HG03196 (cell line): ENCODE results near the gene WNK2.
"Not testable (repeated sequence)": the region's sequence is repeated elsewhere in the genome, so short reads cannot be mapped to it uniquely, and the experiment has no call there.

ENCODE experiments used
- ATAC-seq: cut with Tn5 transposase; IDR thresholded peaks from one replicate; pipeline ENCODE4 v1.9.1; 2021; ENCODE audit not compliant: unreplicated experiment

The WNK2 gene

DNA sequence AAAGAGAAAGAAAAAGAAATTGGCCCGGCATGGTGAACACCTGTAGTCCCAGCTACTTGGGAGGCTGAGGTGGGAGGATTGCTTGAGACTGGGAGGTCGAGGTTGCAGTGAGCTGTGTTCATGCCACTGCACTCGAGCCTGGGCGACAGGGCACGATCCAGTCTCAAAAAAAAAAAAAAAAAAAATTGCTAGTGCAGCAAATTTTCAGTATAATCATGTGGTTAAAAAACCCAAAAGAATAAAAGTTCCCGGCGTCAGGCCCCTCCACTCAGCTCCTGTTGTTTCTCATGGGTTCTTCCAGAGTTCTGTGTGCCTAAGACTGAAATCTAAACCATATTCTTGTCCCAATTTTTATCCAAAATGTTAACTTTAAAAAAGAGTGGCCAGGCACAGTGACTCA is 49.1 kb downstream of the WNK2 start:
- ATAC-seq, result no peak

DNA sequence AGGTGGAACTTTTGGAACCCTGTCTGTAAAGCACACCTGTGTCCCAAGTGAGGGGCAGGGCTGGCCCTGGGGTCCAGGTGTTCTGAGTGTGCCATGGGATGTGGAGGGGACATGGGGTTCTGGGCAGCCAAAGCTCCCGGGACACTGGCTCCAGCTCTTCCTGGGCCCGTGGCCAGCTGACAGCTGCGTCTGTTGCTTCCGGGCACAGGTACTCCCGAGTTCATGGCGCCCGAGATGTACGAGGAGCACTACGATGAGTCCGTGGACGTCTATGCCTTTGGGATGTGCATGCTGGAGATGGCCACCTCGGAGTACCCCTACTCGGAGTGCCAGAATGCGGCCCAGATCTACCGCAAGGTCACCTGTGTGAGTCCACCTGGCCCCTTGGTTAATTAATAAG is 50.7 kb downstream of the WNK2 start:
- ATAC-seq, result no peak

DNA sequence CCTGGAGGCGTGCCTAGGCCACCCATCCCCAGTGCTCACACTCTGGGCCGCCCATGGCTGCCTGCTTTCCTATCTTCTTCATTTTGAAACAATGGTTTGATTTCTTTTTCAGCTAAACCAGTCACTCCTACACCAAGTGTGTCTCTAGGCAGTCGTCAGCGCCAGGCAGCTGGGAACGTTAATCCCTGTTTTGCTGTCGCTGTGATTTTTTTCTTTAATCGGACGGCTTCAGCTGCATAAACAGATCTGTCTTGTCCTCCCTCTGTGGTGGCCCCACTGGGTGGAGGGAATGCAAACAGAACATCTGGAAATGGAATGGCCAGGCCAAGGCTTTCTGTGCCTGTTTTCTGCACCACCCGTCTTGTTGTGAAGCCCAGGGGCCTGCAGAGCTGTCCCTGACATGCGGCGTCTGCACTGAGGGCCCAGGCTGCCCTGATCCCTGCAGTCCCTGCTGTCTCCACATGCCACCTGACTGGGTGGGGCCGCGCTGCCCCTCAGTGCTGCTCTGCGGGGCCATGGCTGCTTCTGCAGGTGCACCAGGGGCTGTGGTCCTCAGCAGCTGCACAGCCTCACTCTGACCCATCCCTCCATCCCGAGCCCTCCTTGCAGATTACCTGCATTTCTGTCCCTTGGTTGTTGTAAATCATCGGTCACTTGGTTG is 51.5 kb downstream of the WNK2 start:
- no peak for ATAC-seq

DNA sequence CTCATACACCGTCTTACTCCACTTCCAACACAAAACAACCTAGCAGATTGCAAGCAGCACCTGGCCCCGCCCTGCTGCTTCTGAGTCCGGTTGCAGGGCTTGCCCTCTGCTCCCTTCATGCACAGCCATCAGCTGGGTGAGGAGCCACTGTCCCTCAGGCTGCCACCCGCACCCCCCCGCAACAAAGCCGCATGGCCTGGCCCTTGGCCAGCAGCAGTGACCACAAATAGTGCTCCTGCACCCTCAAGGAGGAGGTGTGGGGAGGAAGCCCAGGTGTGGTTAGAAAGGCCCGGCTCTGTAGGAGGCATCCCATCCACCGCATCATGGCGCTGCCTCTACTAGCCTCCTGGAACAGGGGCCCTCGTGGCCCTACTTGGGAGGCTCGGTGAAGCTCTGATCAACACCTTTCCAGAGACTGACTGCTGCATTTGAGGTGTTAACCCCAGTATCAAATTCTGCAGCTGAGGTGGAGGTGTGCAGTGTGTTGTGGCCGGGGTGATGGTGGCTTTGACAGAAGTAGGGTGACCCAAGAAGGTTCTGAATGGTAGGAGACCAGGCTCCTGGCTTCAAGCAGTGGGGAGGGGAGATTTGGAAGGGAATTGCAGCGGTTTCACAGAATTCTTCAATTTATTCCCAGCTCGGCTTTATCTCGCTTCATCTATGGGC is 52.7 kb downstream of the WNK2 start:
- no peak for ATAC-seq

DNA sequence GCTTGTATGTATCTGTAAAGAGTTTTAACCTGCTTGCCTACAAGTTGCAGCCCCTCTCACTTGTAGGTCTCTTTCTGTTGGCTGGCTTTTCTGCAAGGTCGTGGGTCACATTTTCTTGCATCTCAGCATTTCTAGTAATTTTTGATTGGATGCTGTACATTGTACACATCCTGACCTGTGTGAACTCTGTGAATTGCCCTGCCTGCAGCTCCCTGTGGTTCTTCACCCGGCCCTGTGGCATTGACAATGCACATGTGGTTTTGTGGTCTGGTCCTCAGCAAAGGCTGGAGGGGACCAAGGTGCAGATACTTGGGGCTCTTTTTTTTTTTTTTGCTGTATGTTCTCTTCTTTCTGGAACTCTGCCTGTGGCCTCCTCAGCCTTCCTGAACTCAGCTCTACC is 53.6 kb downstream of the WNK2 start:
- ATAC-seq, result no peak

DNA sequence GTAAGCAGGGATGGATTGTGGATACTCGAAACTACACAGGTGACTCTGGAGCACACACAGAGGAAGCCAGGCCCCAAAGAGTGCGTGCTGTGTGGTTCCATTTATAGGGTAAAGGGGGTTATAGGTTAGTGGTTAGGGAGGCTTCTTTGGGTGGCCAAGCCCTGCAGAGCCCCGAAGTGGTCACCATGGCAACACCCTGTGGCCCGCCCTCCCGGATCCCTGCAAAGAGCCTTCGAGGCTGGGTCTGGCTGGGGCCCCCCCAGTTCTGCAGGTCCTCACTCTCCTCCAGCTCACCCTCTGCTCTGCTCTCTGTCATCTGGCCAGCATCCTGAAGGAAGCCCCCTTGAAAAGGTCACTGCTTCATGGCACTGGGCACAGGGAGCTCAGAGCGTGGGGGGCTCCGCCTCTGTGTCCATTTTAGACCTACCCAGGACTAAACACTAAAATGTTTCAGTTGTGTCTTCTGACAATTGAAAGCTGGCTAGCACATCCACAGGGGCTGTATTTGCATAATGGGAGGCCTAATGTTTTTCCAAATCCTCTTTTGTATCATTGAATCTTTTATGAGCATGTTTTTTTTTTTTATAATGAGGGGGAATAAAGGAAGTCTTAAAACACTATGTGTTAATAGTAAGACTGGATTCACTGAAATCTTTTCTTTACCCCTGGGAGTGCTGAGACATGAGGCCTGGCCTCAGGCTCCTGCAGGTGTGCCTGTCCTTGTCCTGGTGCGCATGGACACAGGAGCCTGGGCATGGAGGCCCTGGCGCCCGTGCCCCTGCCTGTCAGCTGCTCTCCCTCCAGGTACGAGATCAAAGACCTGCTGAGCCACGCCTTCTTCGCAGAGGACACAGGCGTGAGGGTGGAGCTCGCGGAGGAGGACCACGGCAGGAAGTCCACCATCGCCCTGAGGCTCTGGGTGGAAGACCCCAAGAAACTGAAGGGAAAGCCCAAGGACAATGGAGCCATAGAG is 55.3 kb downstream of the WNK2 start:
- no peak for ATAC-seq

DNA sequence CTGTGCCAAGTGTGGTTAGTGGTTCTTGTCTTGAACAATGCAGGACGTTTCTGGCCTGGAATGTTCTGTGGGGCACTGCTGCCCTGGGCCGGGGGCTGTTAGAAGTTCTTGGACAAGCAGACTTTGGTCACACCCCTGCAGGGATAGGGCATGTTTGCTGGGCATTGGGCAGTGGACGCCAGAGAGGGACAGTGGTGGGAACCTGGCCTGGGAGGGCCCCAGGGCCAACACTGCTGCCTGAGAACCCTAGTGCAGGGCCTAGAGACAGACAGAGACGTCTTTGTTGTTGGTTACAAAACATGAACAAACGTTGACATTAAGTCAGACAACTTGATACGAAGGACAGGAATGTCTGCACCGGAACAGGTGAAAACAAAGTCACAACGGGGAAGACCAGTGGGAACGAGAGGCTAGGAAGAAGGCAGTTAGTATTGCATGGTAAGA is 57.0 kb downstream of the WNK2 start:
- no peak for ATAC-seq

DNA sequence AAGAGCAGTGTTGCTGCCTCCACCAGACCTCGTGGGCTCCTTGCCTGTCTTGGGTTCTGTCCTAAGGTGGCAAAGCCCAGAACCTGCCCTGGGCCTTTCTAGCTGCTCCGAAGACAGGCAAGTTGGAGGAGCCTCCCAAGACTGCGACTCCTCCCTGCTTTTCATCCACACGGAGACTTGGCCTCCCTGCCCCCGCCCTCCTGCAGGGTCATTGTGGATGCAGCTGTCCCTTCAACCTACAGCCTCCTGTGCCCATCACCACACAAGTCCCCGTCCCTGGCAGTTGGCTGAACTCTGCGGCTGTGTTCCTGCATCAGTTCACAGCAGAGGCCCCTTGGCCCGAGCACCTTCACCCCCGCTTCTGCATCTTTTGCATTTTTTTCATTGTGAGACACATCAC is 59.2 kb downstream of the WNK2 start:
- ATAC-seq, result no peak

DNA sequence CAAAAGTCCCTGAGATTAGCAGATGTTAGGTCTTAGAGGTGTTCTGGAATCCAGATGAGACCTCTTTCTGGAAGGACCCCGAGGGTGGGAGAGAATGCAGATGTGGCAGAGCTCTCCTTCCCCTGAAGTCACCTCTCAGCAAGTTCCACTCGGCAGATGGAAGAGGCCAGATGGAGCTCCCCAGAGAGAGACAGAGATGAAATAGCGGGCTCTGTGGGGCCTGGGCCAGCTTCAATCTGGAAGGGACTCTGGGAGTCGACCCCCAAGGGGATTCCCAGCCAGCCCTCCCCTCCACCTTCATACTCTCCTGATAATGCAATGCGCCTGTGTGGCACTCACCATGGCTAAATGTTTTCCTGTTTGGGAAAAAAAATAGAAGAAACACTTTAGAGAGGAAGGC is 60.2 kb downstream of the WNK2 start:
- ATAC-seq, result no peak

DNA sequence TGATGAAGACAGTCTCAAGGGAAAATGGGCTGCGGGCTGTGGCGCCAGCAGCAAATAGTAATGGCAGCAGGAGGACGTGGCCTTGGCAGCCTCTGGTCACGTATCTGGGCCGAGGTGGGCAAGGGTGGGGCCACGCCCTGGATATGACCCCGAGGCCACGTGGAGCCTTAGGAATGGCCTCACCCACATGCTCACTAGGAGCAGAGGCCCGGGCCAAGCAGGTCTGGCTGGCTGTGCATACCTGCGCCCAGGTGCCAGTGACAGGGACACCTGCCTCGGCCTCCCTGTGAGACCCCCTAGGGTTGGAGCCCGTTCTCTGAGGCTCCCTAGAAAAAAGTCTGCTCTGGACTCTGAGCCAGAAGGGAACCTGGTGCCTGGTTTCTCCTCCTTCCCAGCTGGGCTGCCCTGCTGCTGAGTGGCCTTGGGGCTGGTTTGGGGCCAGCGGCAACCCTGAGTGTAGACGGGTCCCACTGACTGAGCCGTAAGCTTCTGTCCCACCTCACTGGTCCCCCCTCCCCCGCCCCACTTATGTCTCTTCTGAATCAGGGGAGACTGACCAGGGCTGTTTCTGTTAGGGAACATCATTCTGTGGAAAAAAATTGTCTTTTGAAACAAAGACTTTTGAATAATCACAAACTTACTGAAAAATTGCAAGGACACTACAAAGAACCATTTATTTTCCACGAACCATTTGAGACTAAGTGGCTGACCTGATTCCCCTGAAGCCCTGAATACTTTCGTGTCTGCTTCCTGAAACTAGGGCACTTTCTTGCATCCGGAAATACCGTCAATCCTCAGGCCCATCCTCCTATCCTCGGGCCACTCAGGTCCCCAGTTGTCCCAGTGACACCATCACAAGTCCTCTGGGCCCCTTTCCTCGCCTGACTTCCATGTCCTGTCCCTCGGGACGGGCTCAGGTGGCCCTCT is 60.8 kb downstream of the WNK2 start:
- no peak for ATAC-seq

DNA sequence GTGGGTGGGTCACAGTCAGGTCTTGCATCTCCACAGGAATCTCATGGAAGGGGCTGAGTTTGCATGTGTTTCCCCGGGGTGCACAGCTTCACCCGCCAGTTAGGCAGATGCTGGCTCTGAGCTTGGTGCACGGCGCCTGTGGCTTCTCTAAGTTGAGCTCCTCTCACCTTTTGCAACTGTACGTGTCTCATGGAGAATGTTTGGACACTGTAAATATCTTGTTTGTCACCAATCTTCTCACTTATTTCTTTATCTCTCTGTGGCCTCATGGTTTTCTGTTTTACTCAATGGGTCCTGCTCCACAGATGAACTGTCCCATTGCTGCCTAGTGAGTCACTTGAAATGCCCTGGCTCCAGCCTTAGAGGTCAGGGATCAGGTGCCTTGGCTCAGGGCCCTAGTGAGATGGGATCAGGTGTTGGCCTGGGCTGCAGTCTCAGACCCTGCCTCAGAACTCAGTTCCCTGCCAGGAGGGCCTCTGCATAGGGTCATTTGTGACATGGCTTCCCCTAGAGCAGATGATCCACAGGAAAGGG is 61.6 kb downstream of the WNK2 start:
- ATAC-seq, result no peak

DNA sequence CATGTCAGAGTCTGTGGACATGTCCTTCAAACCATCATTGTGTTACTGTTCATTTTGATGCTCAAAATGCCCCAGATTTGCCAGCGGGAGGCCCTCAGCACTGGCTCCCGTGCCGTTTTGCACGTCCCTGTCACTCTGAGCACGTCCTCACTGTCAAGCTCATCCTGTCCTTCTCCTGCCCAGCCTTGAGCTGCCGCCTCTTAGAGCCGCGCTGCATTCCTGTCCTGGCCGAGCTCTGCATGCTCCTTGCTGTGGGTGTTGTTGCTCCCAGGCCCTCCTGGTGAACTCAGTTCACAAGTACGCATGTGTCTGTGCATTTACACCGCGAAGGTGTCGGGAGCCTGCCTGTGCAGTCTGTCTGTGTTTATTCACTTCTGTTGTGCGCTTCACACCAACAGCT is 62.2 kb downstream of the WNK2 start:
- ATAC-seq, result no peak

DNA sequence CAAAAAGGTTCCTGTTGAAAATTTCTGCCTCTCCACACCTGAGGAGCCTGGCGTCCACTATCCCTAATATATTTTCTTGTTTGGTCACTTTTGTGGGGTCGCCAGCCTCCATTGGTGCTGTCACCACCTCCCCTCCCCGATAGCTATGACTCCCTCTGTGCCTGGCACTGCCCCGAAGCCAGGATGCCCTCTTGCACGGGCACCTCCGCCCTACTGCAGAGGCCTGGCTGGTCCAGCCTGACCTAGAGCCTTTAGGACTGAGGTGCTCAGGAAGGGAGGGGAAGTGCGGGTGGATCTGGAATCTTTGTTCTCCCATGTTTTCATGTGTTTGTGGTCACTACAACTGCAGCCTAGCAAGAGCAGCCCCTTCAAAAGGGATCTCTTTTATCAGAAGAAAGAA is 62.6 kb downstream of the WNK2 start:
- no peak for ATAC-seq

DNA sequence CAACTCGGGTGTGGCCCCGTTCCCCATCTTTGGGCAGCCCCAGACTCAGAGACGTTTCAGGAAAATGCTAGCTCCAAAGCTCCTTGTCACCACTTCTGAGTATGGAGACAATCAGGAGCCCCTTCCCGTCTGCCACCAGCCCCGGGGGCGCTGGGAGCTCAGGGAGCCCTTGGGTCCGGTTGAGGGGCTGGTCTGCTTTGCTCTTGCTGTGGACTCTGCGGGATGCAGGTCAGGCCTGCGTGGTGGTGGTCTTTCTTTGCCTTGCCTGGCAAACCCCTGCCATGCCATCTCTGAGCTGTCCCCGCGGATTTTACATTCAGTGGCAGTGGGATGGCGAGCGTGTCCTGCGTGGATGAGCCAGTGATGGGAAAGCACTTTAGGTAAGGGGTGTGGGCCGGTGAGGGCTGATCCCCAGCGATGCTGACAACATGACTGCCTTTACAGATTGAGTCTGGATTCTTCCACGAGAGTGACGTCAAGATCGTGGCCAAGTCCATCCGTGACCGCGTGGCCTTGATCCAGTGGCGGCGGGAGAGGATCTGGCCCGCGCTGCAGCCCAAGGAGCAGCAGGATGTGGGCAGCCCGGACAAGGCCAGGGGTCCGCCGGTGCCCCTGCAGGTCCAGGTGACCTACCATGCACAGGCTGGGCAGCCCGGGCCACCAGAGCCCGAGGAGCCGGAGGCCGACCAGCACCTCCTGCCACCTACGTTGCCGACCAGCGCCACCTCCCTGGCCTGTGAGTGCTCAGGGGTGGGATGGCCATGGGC is 63.3 kb downstream of the WNK2 start:
- ATAC-seq, result no peak

DNA sequence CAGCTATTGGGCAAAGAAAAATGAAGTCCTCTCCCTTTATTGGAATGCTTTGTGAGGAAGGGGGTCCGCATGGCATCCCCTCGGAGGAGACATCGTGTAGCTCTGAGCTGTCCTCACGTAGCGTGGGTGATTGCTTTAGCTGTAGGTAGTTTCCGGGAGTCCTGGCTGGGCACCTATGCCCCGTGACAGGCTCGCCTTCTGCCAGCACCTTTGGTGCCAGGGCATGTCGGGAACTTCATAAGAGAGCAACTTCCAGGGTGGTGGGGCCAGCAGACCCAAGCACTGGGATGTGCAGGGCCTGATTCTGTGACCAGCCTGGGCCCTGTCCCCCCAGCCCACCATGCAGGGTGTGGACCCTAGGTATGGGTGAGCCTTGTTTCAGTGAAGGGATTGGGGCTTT is 64.0 kb downstream of the WNK2 start:
- no peak for ATAC-seq

DNA sequence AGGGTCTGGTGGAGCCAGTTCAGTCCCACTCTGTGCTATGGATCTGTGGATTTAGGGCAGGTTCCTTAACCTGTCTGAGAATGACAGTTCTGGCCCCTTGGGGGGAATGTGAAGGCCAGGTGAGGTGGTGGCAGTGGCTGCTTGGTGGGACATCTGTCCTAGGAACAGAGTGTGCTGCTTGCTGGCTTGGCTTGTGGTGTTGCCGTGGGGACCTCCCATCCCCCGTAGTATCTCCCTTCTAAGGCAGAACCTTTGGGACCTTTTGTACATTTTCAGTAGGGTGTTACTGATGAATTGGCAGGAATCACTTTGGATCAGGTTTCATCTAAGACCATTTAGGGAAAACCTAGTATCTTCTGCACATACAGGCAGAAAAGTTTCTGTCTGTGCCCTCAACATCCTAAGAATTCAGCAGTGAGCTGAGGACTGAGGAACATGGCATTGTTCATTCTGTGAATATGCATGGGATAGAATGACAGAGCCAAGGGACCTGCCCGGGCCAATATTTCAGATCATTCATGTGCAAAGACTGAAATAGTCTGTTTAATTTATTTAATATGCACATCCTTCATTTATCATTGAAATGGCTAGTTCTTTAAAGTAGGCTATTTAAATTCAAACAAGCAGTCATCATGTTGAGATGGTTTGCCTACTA is 64.6 kb downstream of the WNK2 start:
- ATAC-seq, result no peak

DNA sequence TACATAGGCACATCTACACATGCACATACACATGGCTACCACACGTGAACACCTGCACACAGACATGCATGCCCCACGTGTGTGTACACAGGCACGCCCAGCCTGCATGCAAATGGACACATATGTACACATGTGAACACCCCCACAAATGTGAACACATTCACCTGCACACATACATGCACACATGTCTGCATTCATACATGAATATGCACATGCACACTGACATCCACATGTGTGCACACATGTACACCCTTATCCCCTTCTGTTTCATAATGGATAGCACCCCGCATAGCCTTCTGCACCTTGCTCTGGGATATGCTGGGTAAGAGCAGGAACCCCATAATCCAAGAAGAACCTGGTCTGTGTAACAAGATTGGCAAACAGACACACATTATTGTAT is 66.2 kb downstream of the WNK2 start:
- ATAC-seq, result no peak

DNA sequence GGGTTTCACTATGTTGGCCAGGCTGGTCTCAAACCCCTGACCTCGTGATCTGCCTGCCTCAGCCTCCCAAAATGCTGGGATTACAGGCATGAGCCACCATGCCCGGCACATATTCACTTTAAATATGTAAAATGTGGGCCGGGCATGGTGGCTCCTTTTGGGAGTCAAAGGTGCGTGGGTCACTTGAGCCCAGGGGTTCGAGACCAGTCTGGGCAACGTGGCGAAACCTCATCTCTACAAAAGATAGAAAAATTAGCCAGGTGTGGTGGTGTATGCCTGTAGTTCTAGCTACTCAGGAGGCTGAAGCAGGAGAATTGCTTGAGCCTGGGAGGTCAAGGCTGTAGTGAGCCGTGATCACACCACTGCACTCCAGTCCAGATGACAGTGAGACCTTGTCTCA is 67.4 kb downstream of the WNK2 start:
- ATAC-seq, result not testable (repeated sequence)

DNA sequence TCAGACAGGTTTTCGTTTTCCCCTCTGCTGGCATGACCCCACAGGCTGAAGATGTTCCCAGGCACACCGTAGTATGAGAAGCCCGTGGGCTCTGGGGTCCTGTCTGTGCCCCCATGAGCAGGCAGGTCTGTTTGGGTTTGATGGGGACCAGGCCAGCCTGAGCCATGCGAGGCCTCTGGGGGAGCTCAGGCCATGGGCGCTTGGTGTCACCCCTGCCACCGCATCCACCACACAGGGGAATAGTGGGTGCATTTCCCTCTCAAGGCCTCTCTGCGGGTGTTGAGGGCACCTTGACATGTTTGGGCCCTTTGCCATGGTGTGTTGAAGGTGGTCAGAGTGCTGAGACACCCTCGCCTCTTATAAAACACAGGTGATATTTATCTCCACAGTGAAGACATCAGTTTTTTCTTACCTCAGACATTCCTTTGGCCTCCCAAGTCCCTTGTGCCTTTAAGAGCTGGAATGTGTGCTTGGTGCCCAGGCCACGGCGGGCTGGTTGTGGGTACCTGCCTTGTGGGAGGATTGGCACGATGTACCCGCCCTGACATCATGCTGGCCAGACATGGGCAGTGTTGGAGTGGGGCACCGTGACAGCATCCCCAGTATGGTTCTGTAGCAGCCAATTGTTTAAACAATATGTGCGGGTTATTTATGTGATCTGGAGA is 68.3 kb downstream of the WNK2 start:
- ATAC-seq, result no peak
